Activated naive CD8-positive, alpha-beta T cell treated with anti-CD3 and anti-CD28 coated beads, Interleukin-2, amount 10 ng/mL, durations not matched to agents 7 days and 5 days (primary cell): ENCODE measurements around the gene STARD5. TPM values are rescaled to one million over a fixed set of nuclear protein-coding genes. Genes with fewer than 3 reads are reported as not detected.
A peak's percentile ranks its signal among the peaks of the same experiment; 100 is the strongest.

Experiments used
- ATAC-seq: fragments of 150-1000 bp; cut with Tn5 transposase; one replicate; pipeline ENCODE4 v1.10.0; 2021; ENCODE audit warnings: low read depth, moderate library complexity
- POLR2A ChIA-PET: fragments of 350-600 bp; sonication (Branson Sonifier 250); formaldehyde crosslinking; loops from one replicate; lab custom pipeline; 2021; ENCODE audit warnings: antibody characterized with exemption; lab: Charles Lee
- DNase-seq: peaks from one replicate; pipeline ENCODE4 v3.0.0; 2021
- H3K27ac Mint-ChIP-seq: one replicate; pipeline ENCODE4 v1.8.0; 2022; ENCODE audit warnings: mild to moderate bottlenecking, mixed read lengths
- H3K27me3 Mint-ChIP-seq: one replicate; pipeline ENCODE4 v1.8.0; 2022; ENCODE audit warnings: mild to moderate bottlenecking, moderate library complexity, mixed read lengths
- H3K36me3 Mint-ChIP-seq: one replicate; pipeline ENCODE4 v1.8.0; 2021; ENCODE audit warnings: mild to moderate bottlenecking, mixed read lengths
- H3K4me1 Mint-ChIP-seq: one replicate; pipeline ENCODE4 v1.8.0; 2021; ENCODE audit warnings: mixed read lengths
- H3K4me3 Mint-ChIP-seq: one replicate; pipeline ENCODE4 v1.8.0; 2022; ENCODE audit warnings: mild to moderate bottlenecking, moderate library complexity, mixed read lengths
- H3K9me3 Mint-ChIP-seq: one replicate; pipeline ENCODE4 v1.8.0; 2021; ENCODE audit warnings: mixed read lengths
- total RNA-seq, 2 experiments: library from RNA; stranded (reverse); gene quantifications; one replicate each; pipeline ENCODE4 v1.2.3, GENCODE V29; 2021

Gene STARD5
- total RNA-seq, 2 experiments from 2014 or later, result 5.4 to 7.2 TPM

GRCh38 chr15:81280696-81281455, 43.1 kb downstream of the STARD5 start:
- no peak for ATAC-seq
- POLR2A ChIA-PET, result interaction anchor here (0.8 to 4.6 kb wide), 4 partner anchors 13 to 29 kb away, joined by 3 to 44 read pairs (median 8); no protein-coding TSS in a partner anchor
- Mint-ChIP-seq H3K27me3 (no peaks in the 10 kb centered on the region), H3K27ac (no peak overlapping the region), H3K9me3 (peaks cover 7% of the 10 kb centered on the region), H3K4me1 (peaks cover 19% of the 10 kb centered on the region), H3K36me3 (peaks cover 9% of the 10 kb centered on the region), H3K4me3 (no peak overlapping the region)
- DNase-seq, result no peak

GRCh38 chr15:81279621-81280485, 44.1 kb downstream of the STARD5 start:
- ATAC-seq, result no peak
- Mint-ChIP-seq H3K4me3 (no peak overlapping the region), H3K36me3 (peaks cover 9% of the 10 kb centered on the region), H3K27ac (no peak overlapping the region), H3K27me3 (no peaks in the 10 kb centered on the region), H3K9me3 (peaks cover 7% of the 10 kb centered on the region), H3K4me1 (peaks cover 19% of the 10 kb centered on the region)
- DNase-seq, result no peak
- POLR2A ChIA-PET, result interaction anchor here (0.8 to 4.6 kb wide), 5 partner anchors 14 to 30 kb away, joined by 3 to 44 read pairs (median 4); no protein-coding TSS in a partner anchor

- ATAC-seq (no peak), DNase-seq (no peak)
- Mint-ChIP-seq H3K36me3 (peaks cover 9% of the 10 kb centered on the region), H3K4me1 (peaks cover 15% of the 10 kb centered on the region), H3K9me3 (peaks cover 7% of the 10 kb centered on the region), H3K27ac (no peak overlapping the region), H3K27me3 (no peaks in the 10 kb centered on the region), H3K4me3 (no peak overlapping the region)
- POLR2A ChIA-PET, result interaction anchor here (0.6 to 1.7 kb wide), 3 partner anchors 14 to 30 kb away, joined by 3 to 7 read pairs (median 4); no protein-coding TSS in a partner anchor
These were observed 45.5 kb downstream of the STARD5 start for GRCh38 chr15:81278306-81279029.

DNA sequence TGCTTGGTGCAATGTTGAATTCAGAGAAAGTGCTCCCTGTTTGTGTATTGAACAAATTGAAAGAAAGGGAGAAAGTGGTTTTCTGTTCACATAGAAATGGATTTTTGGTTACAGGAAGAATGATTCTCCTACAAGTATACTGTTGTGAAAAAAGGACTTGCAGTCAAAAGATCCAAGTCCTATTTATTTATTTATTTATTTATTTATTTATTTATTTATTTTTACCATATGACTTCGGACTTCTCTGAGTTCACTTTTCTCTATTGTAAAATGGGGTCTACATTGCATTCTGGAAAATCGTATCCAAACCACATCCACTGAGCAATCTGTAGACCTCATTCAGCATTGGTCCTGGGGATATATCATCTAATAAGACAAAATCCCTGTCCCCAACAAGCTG, 46.1 kb downstream of the STARD5 start:
- no peak overlapping the region for H3K27ac Mint-ChIP-seq
- H3K4me3 Mint-ChIP-seq, result no peak overlapping the region
- H3K4me1 Mint-ChIP-seq, result peaks cover 15% of the 10 kb centered on the region
- H3K27me3 Mint-ChIP-seq, result no peaks in the 10 kb centered on the region
- DNase-seq (no peak), ATAC-seq (no peak)
- H3K36me3 Mint-ChIP-seq, result peaks cover 9% of the 10 kb centered on the region
- peaks cover 7% of the 10 kb centered on the region for H3K9me3 Mint-ChIP-seq
- POLR2A ChIA-PET, result interaction anchor here (1.6 to 1.7 kb wide), 2 partner anchors 25 to 46 kb away, joined by 6 to 7 read pairs; partner anchors contain the start of gene STARD5

DNA sequence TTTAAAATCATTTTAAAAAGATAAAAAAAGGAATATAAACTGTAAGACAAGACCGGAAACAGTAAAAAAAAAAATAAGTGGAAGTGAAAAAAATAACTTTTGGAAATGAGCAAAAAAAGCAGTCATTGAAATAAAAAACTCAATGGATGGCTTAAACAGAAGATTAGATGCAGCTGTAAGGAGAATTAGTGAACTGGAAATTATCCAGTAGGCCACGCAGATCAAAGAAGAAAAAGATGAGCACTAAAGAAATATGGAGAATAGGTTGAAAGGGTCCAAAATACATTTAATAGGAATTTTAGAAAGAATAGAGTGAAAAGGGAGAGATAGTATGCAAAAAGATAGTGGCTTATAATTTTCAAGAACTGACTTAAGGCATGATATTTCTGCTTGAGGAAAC, 47.0 kb downstream of the STARD5 start:
- no peak for DNase-seq
- Mint-ChIP-seq H3K27me3 (no peaks in the 10 kb centered on the region), H3K4me3 (no peak overlapping the region), H3K36me3 (peaks cover 9% of the 10 kb centered on the region), H3K4me1 (peaks cover 15% of the 10 kb centered on the region), H3K27ac (no peak overlapping the region), H3K9me3 (peaks cover 7% of the 10 kb centered on the region)
- POLR2A ChIA-PET, result interaction anchor here (1.6 to 1.7 kb wide), 2 partner anchors 25 to 47 kb away, joined by 6 to 7 read pairs; partner anchors contain the start of gene STARD5
- no peak for ATAC-seq

- POLR2A ChIA-PET, result interaction anchor here (0.8 to 2.2 kb wide), 8 partner anchors 11 to 119 kb away, joined by 3 to 24 read pairs (median 6); partner anchors contain the start of gene STARD5
- Mint-ChIP-seq H3K27me3 (no peaks in the 10 kb centered on the region), H3K27ac (peak overlapping the region; percentile 72), H3K4me3 (peak overlapping the region; percentile 22), H3K9me3 (peaks cover 7% of the 10 kb centered on the region), H3K36me3 (peaks cover 9% of the 10 kb centered on the region), H3K4me1 (peaks cover 15% of the 10 kb centered on the region)
- no peak for ATAC-seq
- no peak for DNase-seq
These were observed 48.1 kb downstream of the STARD5 start for GRCh38 chr15:81275711-81276392.

DNA sequence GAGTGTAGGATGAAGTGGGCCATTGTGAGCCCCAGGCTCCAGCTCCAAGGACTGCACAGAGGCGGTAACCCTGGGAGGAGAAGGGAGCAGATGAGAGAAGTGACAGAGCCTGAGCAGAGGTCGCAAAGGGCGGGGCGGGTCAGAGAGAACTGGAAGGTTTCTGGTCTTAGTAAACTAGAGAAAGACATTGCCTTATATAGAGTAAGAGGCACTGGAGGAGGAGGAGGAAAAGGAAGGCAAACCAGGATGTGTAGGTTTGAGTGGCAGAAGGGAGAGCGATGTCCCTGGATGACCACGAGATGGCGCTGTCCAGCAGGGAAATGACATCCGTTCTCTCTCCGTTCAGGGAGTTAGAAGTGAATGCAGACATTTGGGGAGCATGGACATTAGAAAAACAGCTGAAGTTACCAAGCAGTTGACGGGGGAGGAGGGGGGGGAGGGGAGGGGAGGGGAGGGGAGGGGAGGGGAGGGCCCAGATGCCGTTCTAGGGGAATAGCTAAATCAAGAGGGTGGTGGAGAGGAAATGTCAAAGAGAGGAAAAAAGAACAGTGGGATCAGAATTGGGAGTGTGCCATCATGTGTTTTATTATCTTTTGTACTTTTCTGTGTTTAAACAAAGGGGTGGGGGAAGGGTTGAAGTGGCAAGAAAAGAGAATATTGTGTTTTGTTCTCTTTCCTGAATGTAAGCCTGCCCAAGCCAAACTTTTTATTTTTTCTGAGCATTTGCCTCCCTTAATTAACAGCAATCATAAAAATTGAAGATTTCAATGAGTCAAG, 48.8 kb downstream of the STARD5 start:
- H3K27me3 Mint-ChIP-seq, result no peaks in the 10 kb centered on the region
- H3K9me3 Mint-ChIP-seq, result peaks cover 7% of the 10 kb centered on the region
- POLR2A ChIA-PET, result interaction anchor here (0.8 to 2.2 kb wide), 7 partner anchors 12 to 120 kb away, joined by 3 to 24 read pairs (median 6); no protein-coding TSS in a partner anchor
- H3K36me3 Mint-ChIP-seq, result peaks cover 9% of the 10 kb centered on the region
- DNase-seq, result peak; percentile 76
- H3K27ac Mint-ChIP-seq, result peak overlapping the region; percentile 72
- H3K4me1 Mint-ChIP-seq, result peaks cover 15% of the 10 kb centered on the region
- H3K4me3 Mint-ChIP-seq, result peak overlapping the region; percentile 22
- peak; percentile 89 for ATAC-seq

GRCh38 chr15:81274255-81274654, 49.7 kb downstream of the STARD5 start:
- Mint-ChIP-seq H3K27ac (no peak overlapping the region), H3K27me3 (no peaks in the 10 kb centered on the region), H3K36me3 (peaks cover 9% of the 10 kb centered on the region), H3K9me3 (peaks cover 7% of the 10 kb centered on the region), H3K4me1 (peaks cover 19% of the 10 kb centered on the region), H3K4me3 (no peak overlapping the region)
- POLR2A ChIA-PET, result interaction anchor here (1.4 to 2.2 kb wide), 4 partner anchors 13 to 27 kb away, joined by 6 to 24 read pairs (median 11); no protein-coding TSS in a partner anchor
- ATAC-seq, result no peak
- DNase-seq, result no peak

DNA sequence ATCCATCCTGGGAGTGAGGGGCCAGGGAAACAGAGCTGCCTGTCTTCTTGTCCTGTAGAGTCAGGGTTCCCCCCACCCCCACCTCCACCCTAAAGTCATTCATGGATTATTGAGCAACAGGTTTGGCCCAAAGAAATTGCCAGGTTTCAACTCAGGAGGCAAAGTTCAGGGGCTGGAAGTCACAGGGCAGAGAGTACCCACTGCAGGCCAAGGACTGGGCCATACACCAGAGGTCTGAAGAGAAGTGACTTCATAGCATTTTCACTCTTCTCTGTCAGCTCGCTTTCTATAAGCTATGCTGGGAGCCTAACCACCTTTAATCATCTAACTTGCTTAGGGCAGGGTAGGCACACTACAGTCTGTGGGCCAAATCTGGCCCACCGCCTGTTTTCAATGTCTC, 50.1 kb downstream of the STARD5 start:
- Mint-ChIP-seq H3K27me3 (no peaks in the 10 kb centered on the region), H3K27ac (no peak overlapping the region), H3K36me3 (peaks cover 9% of the 10 kb centered on the region), H3K4me3 (no peak overlapping the region), H3K4me1 (peaks cover 23% of the 10 kb centered on the region), H3K9me3 (peaks cover 5% of the 10 kb centered on the region)
- no peak for DNase-seq
- POLR2A ChIA-PET, result interaction anchor here (2.2 kb wide), 1 partner anchor 20 kb away, joined by 24 read pairs; no protein-coding TSS in a partner anchor
- ATAC-seq, result no peak

GRCh38 chr15:81273200-81273599, 50.7 kb downstream of the STARD5 start:
- Mint-ChIP-seq H3K27me3 (no peaks in the 10 kb centered on the region), H3K36me3 (peaks cover 9% of the 10 kb centered on the region), H3K4me1 (peaks cover 29% of the 10 kb centered on the region), H3K4me3 (no peak overlapping the region), H3K27ac (peak overlapping the region; percentile 44), H3K9me3 (peaks cover 5% of the 10 kb centered on the region)
- POLR2A ChIA-PET, result no interaction called here
- ATAC-seq, result no peak
- DNase-seq, result no peak

- ATAC-seq (no peak), DNase-seq (no peak)
- Mint-ChIP-seq H3K27ac (no peak overlapping the region), H3K4me3 (no peak overlapping the region), H3K27me3 (no peaks in the 10 kb centered on the region), H3K36me3 (peaks cover 5% of the 10 kb centered on the region), H3K4me1 (peaks cover 33% of the 10 kb centered on the region), H3K9me3 (peaks cover 2% of the 10 kb centered on the region)
- POLR2A ChIA-PET, result no interaction called here
These were observed 51.9 kb downstream of the STARD5 start for GRCh38 chr15:81271761-81272644.
